Ishikawa (cell line): ENCODE results near the gene EGFL7.

Experiments used
- CEBPB ChIP-seq: IDR thresholded peaks from 2 replicates; pipeline ENCODE4 v1.6.1; 2012
- EP300 ChIP-seq: IDR thresholded peaks from 2 replicates; pipeline ENCODE4 v1.6.1; 2012; ENCODE audit warnings: borderline replicate concordance
- FOXM1 ChIP-seq: IDR thresholded peaks from 2 replicates; pipeline ENCODE4 v1.6.1; 2012; ENCODE audit warnings: low read depth, borderline replicate concordance
- NFIC ChIP-seq: IDR thresholded peaks from 2 replicates; pipeline ENCODE4 v1.6.1; 2012
- RAD21 ChIP-seq: IDR thresholded peaks from 2 replicates; pipeline ENCODE4 v1.6.1; 2012; ENCODE audit warnings: low read depth
- TAF1 ChIP-seq: IDR thresholded peaks from 2 replicates; pipeline ENCODE4 v1.6.1; 2012; ENCODE audit warnings: low read depth, mild to moderate bottlenecking
- TCF12 ChIP-seq: IDR thresholded peaks from 2 replicates; pipeline ENCODE4 v1.6.1; 2012; ENCODE audit warnings: low read depth
- YY1 ChIP-seq: IDR thresholded peaks from 2 replicates; pipeline ENCODE4 v1.6.1; 2012; ENCODE audit warnings: low read depth
- ZBTB7A ChIP-seq: IDR thresholded peaks from 2 replicates; pipeline ENCODE4 v1.6.1; 2012; ENCODE audit warnings: low read depth
- TF ChIP-seq, protein P1 (sequence below): IDR thresholded peaks from 2 replicates; pipeline ENCODE4 v1.6.1; 2012

GRCh38 chr9:136614967-136615623, 47.6 kb upstream of the EGFL7 start:
- TF ChIP-seq NFIC (no peak), ZBTB7A (no peak), FOXM1 (no peak), TCF12 (no peak), RAD21 (no peak; the same call in 1 of the 2 replicates), CEBPB (no peak), EP300 (no peak), YY1 (no peak), TAF1 (no peak)
- TF ChIP-seq, protein P1, sequence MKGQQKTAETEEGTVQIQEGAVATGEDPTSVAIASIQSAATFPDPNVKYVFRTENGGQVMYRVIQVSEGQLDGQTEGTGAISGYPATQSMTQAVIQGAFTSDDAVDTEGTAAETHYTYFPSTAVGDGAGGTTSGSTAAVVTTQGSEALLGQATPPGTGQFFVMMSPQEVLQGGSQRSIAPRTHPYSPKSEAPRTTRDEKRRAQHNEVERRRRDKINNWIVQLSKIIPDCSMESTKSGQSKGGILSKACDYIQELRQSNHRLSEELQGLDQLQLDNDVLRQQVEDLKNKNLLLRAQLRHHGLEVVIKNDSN, result no peak
